Loucy (cell line): ENCODE data around the gene MAK.

ENCODE experiments used
- H2AFZ ChIP-seq: fragments of 200-600 bp; sonication (generic); 2 replicates; pipeline ENCODE4 v1.6.0; 2016; ENCODE audit warnings: antibody characterized with exemption, mild to moderate bottlenecking, low read length, moderate library complexity
- H3F3A ChIP-seq: fragments of 200-600 bp; 2 replicates; pipeline ENCODE4 v1.6.0; 2016; ENCODE audit warnings: antibody characterized with exemption, low read depth, mild to moderate bottlenecking
- H3K27me3 ChIP-seq: fragments of 200-600 bp; sonication (generic); 2 replicates; pipeline ENCODE4 v1.6.1; 2014; ENCODE audit warnings: low read length, mild to moderate bottlenecking; ENCODE audit not compliant: insufficient read depth, poor library complexity, severe bottlenecking
- H3K36me3 ChIP-seq: fragments of 200-600 bp; sonication (generic); 2 replicates; pipeline ENCODE4 v1.6.1; 2016; ENCODE audit warnings: low read length; ENCODE audit not compliant: insufficient read depth
- H3K4me1 ChIP-seq: fragments of 200-600 bp; sonication (generic); 2 replicates; pipeline ENCODE4 v1.5.1; 2014; ENCODE audit warnings: low read length, mild to moderate bottlenecking; ENCODE audit not compliant: insufficient read depth, poor library complexity, severe bottlenecking
- H3K4me2 ChIP-seq: fragments of 200-600 bp; sonication (generic); 2 replicates; pipeline ENCODE4 v1.6.0; 2014; ENCODE audit warnings: antibody characterized with exemption, low read length, low read depth, mild to moderate bottlenecking; ENCODE audit not compliant: poor library complexity, severe bottlenecking
- H3K4me3 ChIP-seq: fragments of 200-600 bp; sonication (generic); 2 replicates; pipeline ENCODE4 v1.5.1; 2014; ENCODE audit warnings: low read length, mild to moderate bottlenecking, mixed read lengths; ENCODE audit not compliant: poor library complexity, severe bottlenecking
- H3K79me2 ChIP-seq: fragments of 200-600 bp; sonication (generic); 2 replicates; pipeline ENCODE4 v1.6.1; 2014; ENCODE audit warnings: low read length; ENCODE audit not compliant: insufficient read depth
- H3K9ac ChIP-seq: fragments of 200-600 bp; sonication (generic); 2 replicates; pipeline ENCODE4 v1.6.0; 2014; ENCODE audit warnings: mild to moderate bottlenecking, low read depth, low read length, moderate library complexity; ENCODE audit not compliant: poor library complexity, severe bottlenecking
- H3K9me2 ChIP-seq: fragments of 200-600 bp; sonication (generic); replicated peaks from 2 replicates; pipeline ENCODE4 v1.6.1; 2016; ENCODE audit warnings: low read depth, low read length, mixed read lengths
- H3K9me3 ChIP-seq: fragments of 200-600 bp; sonication (generic); 2 replicates; pipeline ENCODE4 v1.6.1; 2014; ENCODE audit warnings: mild to moderate bottlenecking, antibody characterized with exemption, low read length, low read depth; ENCODE audit not compliant: insufficient read depth
- H4K20me1 ChIP-seq: fragments of 200-600 bp; sonication (generic); 2 replicates; pipeline ENCODE4 v1.6.0; 2014; ENCODE audit warnings: antibody characterized with exemption, low read length, mild to moderate bottlenecking; ENCODE audit not compliant: insufficient read depth, poor library complexity, severe bottlenecking
- EZH2phosphoT487 ChIP-seq: fragments of 200-600 bp; IDR thresholded peaks from 2 replicates; pipeline ENCODE4 v1.6.1; 2018; ENCODE audit warnings: antibody characterized with exemption, mild to moderate bottlenecking, moderate library complexity, borderline replicate concordance
- TF ChIP-seq, protein P1 (sequence below): fragments of 200-600 bp; sonication (generic); conservative IDR thresholded peaks from 2 replicates; pipeline ENCODE4 v1.5.1; 2014; ENCODE audit warnings: mild to moderate bottlenecking, antibody characterized with exemption, low read length

MAK gene

GRCh38 chr6:10808376-10808775 lies 30.0 kb downstream of the MAK start:
- no peaks in the 10 kb centered on the region for H3K4me1 ChIP-seq
- no peak overlapping the region for H2AFZ ChIP-seq
- TF ChIP-seq EZH2phosphoT487, result no peak
- TF ChIP-seq, protein P1, sequence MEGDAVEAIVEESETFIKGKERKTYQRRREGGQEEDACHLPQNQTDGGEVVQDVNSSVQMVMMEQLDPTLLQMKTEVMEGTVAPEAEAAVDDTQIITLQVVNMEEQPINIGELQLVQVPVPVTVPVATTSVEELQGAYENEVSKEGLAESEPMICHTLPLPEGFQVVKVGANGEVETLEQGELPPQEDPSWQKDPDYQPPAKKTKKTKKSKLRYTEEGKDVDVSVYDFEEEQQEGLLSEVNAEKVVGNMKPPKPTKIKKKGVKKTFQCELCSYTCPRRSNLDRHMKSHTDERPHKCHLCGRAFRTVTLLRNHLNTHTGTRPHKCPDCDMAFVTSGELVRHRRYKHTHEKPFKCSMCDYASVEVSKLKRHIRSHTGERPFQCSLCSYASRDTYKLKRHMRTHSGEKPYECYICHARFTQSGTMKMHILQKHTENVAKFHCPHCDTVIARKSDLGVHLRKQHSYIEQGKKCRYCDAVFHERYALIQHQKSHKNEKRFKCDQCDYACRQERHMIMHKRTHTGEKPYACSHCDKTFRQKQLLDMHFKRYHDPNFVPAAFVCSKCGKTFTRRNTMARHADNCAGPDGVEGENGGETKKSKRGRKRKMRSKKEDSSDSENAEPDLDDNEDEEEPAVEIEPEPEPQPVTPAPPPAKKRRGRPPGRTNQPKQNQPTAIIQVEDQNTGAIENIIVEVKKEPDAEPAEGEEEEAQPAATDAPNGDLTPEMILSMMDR, result no peak
- no peaks in the 10 kb centered on the region for H3K79me2 ChIP-seq
- no peak overlapping the region for H3K4me3 ChIP-seq
- H3F3A ChIP-seq, result no peaks in the 10 kb centered on the region
- no peak overlapping the region for H3K4me2 ChIP-seq
- H3K36me3 ChIP-seq, result no peaks in the 10 kb centered on the region
- no peaks in the 10 kb centered on the region for H3K27me3 ChIP-seq
- H3K9me2 ChIP-seq, result no peaks in the 10 kb centered on the region
- H4K20me1 ChIP-seq, result no peaks in the 10 kb centered on the region
- H3K9me3 ChIP-seq, result no peaks in the 10 kb centered on the region
- H3K9ac ChIP-seq, result no peak overlapping the region

GRCh38 chr6:10801224-10801848 lies 37.0 kb downstream of the MAK start:
- no peaks in the 10 kb centered on the region for H3K9me2 ChIP-seq
- no peak for TF ChIP-seq EZH2phosphoT487
- TF ChIP-seq, protein P1, result peak; percentile 98
- no peaks in the 10 kb centered on the region for H4K20me1 ChIP-seq
- H3K27me3 ChIP-seq, result no peaks in the 10 kb centered on the region
- no peaks in the 10 kb centered on the region for H3K36me3 ChIP-seq
- no peak overlapping the region for H2AFZ ChIP-seq
- no peaks in the 10 kb centered on the region for H3K79me2 ChIP-seq
- no peaks in the 10 kb centered on the region for H3F3A ChIP-seq
- no peaks in the 10 kb centered on the region for H3K4me1 ChIP-seq
- no peak overlapping the region for H3K9ac ChIP-seq
- H3K4me2 ChIP-seq, result no peak overlapping the region
- no peak overlapping the region for H3K4me3 ChIP-seq
- H3K9me3 ChIP-seq, result no peaks in the 10 kb centered on the region

DNA sequence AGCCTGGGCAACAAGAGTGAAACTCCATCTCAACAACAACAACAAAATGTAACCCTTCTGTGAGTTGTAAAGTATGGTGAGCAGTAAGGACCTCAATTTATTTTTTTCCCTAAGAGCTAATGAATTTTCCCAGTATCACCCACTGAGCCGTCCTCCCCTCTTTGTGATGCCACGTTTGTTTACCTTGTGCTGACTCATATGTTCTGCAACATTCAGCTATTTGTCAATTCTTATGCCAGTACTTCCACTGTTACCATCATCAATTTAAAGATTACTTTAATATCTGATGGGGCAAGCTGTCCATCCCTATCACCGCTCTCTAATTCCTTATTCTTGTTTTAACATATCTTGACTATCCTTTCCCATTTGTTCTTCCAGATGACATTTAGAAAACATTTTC lies 37.5 kb downstream of the MAK start:
- Histone ChIP-seq H3F3A (no peaks in the 10 kb centered on the region), H4K20me1 (no peaks in the 10 kb centered on the region), H3K4me3 (no peak overlapping the region), H3K36me3 (no peaks in the 10 kb centered on the region), H3K4me2 (no peak overlapping the region), H2AFZ (no peak overlapping the region), H3K9ac (no peak overlapping the region), H3K27me3 (no peaks in the 10 kb centered on the region), H3K4me1 (no peaks in the 10 kb centered on the region), H3K79me2 (no peaks in the 10 kb centered on the region), H3K9me3 (no peaks in the 10 kb centered on the region), H3K9me2 (no peaks in the 10 kb centered on the region)
- no peak for TF ChIP-seq EZH2phosphoT487
- TF ChIP-seq, protein P1, result no peak
